HFFc6 (cell line): ENCODE measurements around the gene KIRREL3. TPM values are rescaled to one million over a fixed set of nuclear protein-coding genes. Genes with fewer than 3 reads are reported as not detected.

Experiments
- DNase-seq: peaks from one replicate; pipeline ENCODE4 v3.0.0-alpha.2; 2018
- H3K27ac Mint-ChIP-seq: 2 replicates; pipeline ENCODE4 v1.8.0; 2020; ENCODE audit warnings: mild to moderate bottlenecking, mixed read lengths
- H3K27me3 Mint-ChIP-seq: 2 replicates; pipeline ENCODE4 v1.8.0; 2021; ENCODE audit warnings: mild to moderate bottlenecking, moderate library complexity, mixed read lengths; ENCODE audit not compliant: insufficient read depth
- H3K36me3 Mint-ChIP-seq: 2 replicates; pipeline ENCODE4 v1.8.0; 2021; ENCODE audit warnings: low read depth, mixed read lengths
- H3K4me1 Mint-ChIP-seq: 2 replicates; pipeline ENCODE4 v1.8.0; 2020; ENCODE audit warnings: low read depth, mixed read lengths
- H3K4me3 Mint-ChIP-seq: 2 replicates; pipeline ENCODE4 v1.8.0; 2020; ENCODE audit warnings: mild to moderate bottlenecking, moderate library complexity, mixed read lengths
- H3K9me3 Mint-ChIP-seq: 2 replicates; pipeline ENCODE4 v1.8.0; 2020; ENCODE audit warnings: mild to moderate bottlenecking, mixed read lengths
- CTCF ChIP-seq: fragments of 200-600 bp; sonication (generic); IDR thresholded peaks from 2 replicates; pipeline ENCODE4 v1.5.0; 2021; ENCODE audit warnings: antibody characterized with exemption, mild to moderate bottlenecking
- total RNA-seq, 6 experiments: library from RNA; stranded (reverse); fragmentation: NEBNext Ultra II Directional; extraction: Animal tissue kit (Norgen Biotek cat#: 25700); gene quantifications; 2 replicates in 1 of 6; 3 replicates in 5 of 6; pipeline ENCODE4 v1.2.3, GENCODE V29; 2021

KIRREL3 gene
- total RNA-seq, 6 experiments from 2014 or later, result 22.2 to 38.2 (median 33.2) TPM

- no peak overlapping the region for H3K4me3 Mint-ChIP-seq
- peaks cover 24% of the 10 kb centered on the region for H3K4me1 Mint-ChIP-seq
- no peaks in the 10 kb centered on the region; the same call in 1 of the 2 replicates for H3K27me3 Mint-ChIP-seq
- H3K9me3 Mint-ChIP-seq, result no peaks in the 10 kb centered on the region
- no peak overlapping the region for H3K27ac Mint-ChIP-seq
- H3K36me3 Mint-ChIP-seq, result peaks cover 5% of the 10 kb centered on the region; the same call in 1 of the 2 replicates
- no peak for DNase-seq
- TF ChIP-seq CTCF, result no peak
These were observed 336.6 kb downstream of the KIRREL3 start for GRCh38 chr11:126663749-126664592.

GRCh38 chr11:126662035-126662790 lies 338.4 kb downstream of the KIRREL3 start:
- Mint-ChIP-seq H3K4me1 (peaks cover 39% of the 10 kb centered on the region), H3K4me3 (no peak overlapping the region), H3K9me3 (no peaks in the 10 kb centered on the region), H3K27ac (no peak overlapping the region), H3K27me3 (no peaks in the 10 kb centered on the region; the same call in 1 of the 2 replicates), H3K36me3 (peaks cover 10% of the 10 kb centered on the region; the same call in 1 of the 2 replicates)
- no peak for DNase-seq
- TF ChIP-seq CTCF, result no peak

GRCh38 chr11:126660761-126661425 lies 339.7 kb downstream of the KIRREL3 start:
- peaks cover 42% of the 10 kb centered on the region for H3K4me1 Mint-ChIP-seq
- no peak for TF ChIP-seq CTCF
- H3K27ac Mint-ChIP-seq, result no peak overlapping the region
- H3K36me3 Mint-ChIP-seq, result peaks cover 9% of the 10 kb centered on the region; the same call in 1 of the 2 replicates
- H3K27me3 Mint-ChIP-seq, result no peaks in the 10 kb centered on the region; the same call in 1 of the 2 replicates
- DNase-seq, result no peak
- no peaks in the 10 kb centered on the region for H3K9me3 Mint-ChIP-seq
- no peak overlapping the region for H3K4me3 Mint-ChIP-seq

- no peak for DNase-seq
- Mint-ChIP-seq H3K27me3 (no peaks in the 10 kb centered on the region; the same call in 1 of the 2 replicates), H3K4me1 (peaks cover 47% of the 10 kb centered on the region), H3K36me3 (peaks cover 9% of the 10 kb centered on the region; the same call in 1 of the 2 replicates), H3K9me3 (no peaks in the 10 kb centered on the region), H3K27ac (no peak overlapping the region), H3K4me3 (no peak overlapping the region)
- TF ChIP-seq CTCF, result no peak
These were observed 340.2 kb downstream of the KIRREL3 start for GRCh38 chr11:126660321-126660720.

- Mint-ChIP-seq H3K4me3 (no peak overlapping the region), H3K27ac (no peak overlapping the region), H3K9me3 (no peaks in the 10 kb centered on the region), H3K27me3 (no peaks in the 10 kb centered on the region; the same call in none of the 2 replicates), H3K4me1 (peaks cover 54% of the 10 kb centered on the region), H3K36me3 (peaks cover 9% of the 10 kb centered on the region)
- no peak for TF ChIP-seq CTCF
- no peak for DNase-seq
These were observed 342.1 kb downstream of the KIRREL3 start for GRCh38 chr11:126658306-126659056.
